GM18502 (cell line): ENCODE data around the gene TEKT2.

Experiments
- ATAC-seq: cut with Tn5 transposase; IDR thresholded peaks from one replicate; pipeline ENCODE4 v1.9.1; 2021; ENCODE audit warnings: mild to moderate bottlenecking; ENCODE audit not compliant: unreplicated experiment, poor library complexity

The TEKT2 gene

GRCh38 chr1:36083635-36084496 lies at the start of gene TEKT2:
TSS of gene TEKT2 (plus strand) at chr1:36084094. CDS start at chr1:36084922, 828 bp downstream.
- ATAC-seq = no peak

GRCh38 chr1:36034692-36035091 lies 49.2 kb upstream of the TEKT2 start:
- ATAC-seq = no peak

GRCh38 chr1:36035154-36035553 lies 48.7 kb upstream of the TEKT2 start:
- no peak for ATAC-seq

GRCh38 chr1:36040238-36040637 lies 43.7 kb upstream of the TEKT2 start:
- no peak for ATAC-seq

- no peak for ATAC-seq
These were observed 32.1 kb upstream of the TEKT2 start for GRCh38 chr1:36051821-36052220.

GRCh38 chr1:36053978-36054377 lies 29.9 kb upstream of the TEKT2 start:
- ATAC-seq = no peak

GRCh38 chr1:36055706-36056105 lies 28.2 kb upstream of the TEKT2 start:
- ATAC-seq = no peak

- ATAC-seq = no peak
These were observed 21.6 kb upstream of the TEKT2 start for GRCh38 chr1:36062315-36062714.

- ATAC-seq = no peak
These were observed 16.0 kb upstream of the TEKT2 start for GRCh38 chr1:36067871-36068270.

GRCh38 chr1:36068866-36069265 lies 15.0 kb upstream of the TEKT2 start:
- ATAC-seq = no peak

- ATAC-seq = no peak
These were observed 13.5 kb upstream of the TEKT2 start for GRCh38 chr1:36070349-36070748.

- no peak for ATAC-seq
These were observed 6.8 kb upstream of the TEKT2 start for GRCh38 chr1:36076979-36077573.

GRCh38 chr1:36080236-36080635 lies 3.7 kb upstream of the TEKT2 start:
- no peak for ATAC-seq

- ATAC-seq = no peak
These were observed 3.1 kb upstream of the TEKT2 start for GRCh38 chr1:36080801-36081200.

GRCh38 chr1:36081926-36082485 lies 1.9 kb upstream of the TEKT2 start:
- ATAC-seq = no peak

GRCh38 chr1:36083219-36083618 lies 675 bp upstream of the TEKT2 start:
- ATAC-seq = no peak

GRCh38 chr1:36084497-36085115 lies 712 bp downstream of the TEKT2 start:
- ATAC-seq = no peak

- ATAC-seq = no peak
These were observed 1.2 kb downstream of the TEKT2 start for GRCh38 chr1:36085126-36085525.

GRCh38 chr1:36085686-36086526 lies 2.0 kb downstream of the TEKT2 start:
- no peak for ATAC-seq

GRCh38 chr1:36086529-36087232 lies 2.8 kb downstream of the TEKT2 start:
- no peak for ATAC-seq
